GM23338 (cell line): ENCODE measurements around the gene RIN3. TPM values are rescaled to one million over a fixed set of nuclear protein-coding genes. Genes with fewer than 3 reads are reported as not detected.

ENCODE experiments used
- ATAC-seq: fragments of 200-7000 bp; cut with Tn5 transposase; 3 replicates; pipeline ENCODE4 v1.9.1; 2020
- DNase-seq: peaks from one replicate; pipeline ENCODE4 v3.0.0-alpha.2; 2015; ENCODE audit warnings: low spot score
- H2AFZ ChIP-seq: fragments of 200-600 bp; sonication (generic); 2 replicates; pipeline ENCODE4 v1.8.0; 2016; ENCODE audit warnings: antibody characterized with exemption, mild to moderate bottlenecking, moderate library complexity
- H3F3A ChIP-seq: fragments of 200-600 bp; sonication (generic); replicated peaks from 2 replicates; pipeline ENCODE4 v1.8.0; 2017; ENCODE audit warnings: antibody characterized with exemption, mixed run types, low read depth
- H3K27ac ChIP-seq: fragments of 200-600 bp; sonication (generic); 2 replicates; pipeline ENCODE4 v1.6.1; 2016; ENCODE audit warnings: low read depth
- H3K27me3 ChIP-seq: fragments of 200-600 bp; sonication (generic); 2 replicates; pipeline ENCODE4 v1.8.0; 2016; ENCODE audit warnings: mild to moderate bottlenecking, mixed run types, moderate library complexity; ENCODE audit not compliant: insufficient read depth
- H3K36me3 ChIP-seq: fragments of 200-600 bp; sonication (generic); 2 replicates; pipeline ENCODE4 v1.8.0; 2016; ENCODE audit warnings: mild to moderate bottlenecking; ENCODE audit not compliant: insufficient read depth
- H3K4me1 ChIP-seq: fragments of 200-600 bp; sonication (generic); 2 replicates; pipeline ENCODE4 v1.8.0; 2016; ENCODE audit warnings: mild to moderate bottlenecking, moderate library complexity; ENCODE audit not compliant: insufficient read depth
- H3K4me2 ChIP-seq: fragments of 200-600 bp; sonication (generic); 2 replicates; pipeline ENCODE4 v1.7.1; 2017; ENCODE audit warnings: mixed run types
- H3K4me3 ChIP-seq: fragments of 200-600 bp; sonication (generic); 2 replicates; pipeline ENCODE4 v1.6.1; 2016; ENCODE audit warnings: mixed run types
- H3K79me2 ChIP-seq: fragments of 200-600 bp; sonication (generic); replicated peaks from 2 replicates; pipeline ENCODE4 v1.8.0; 2017; ENCODE audit warnings: mild to moderate bottlenecking; ENCODE audit not compliant: insufficient read depth
- H3K9me2 ChIP-seq: fragments of 200-600 bp; sonication (generic); 2 replicates; pipeline ENCODE4 v1.8.0; 2017; ENCODE audit not compliant: insufficient read depth
- H4K20me1 ChIP-seq: fragments of 200-600 bp; sonication (generic); replicated peaks from 2 replicates; pipeline ENCODE4 v1.8.0; 2017; ENCODE audit warnings: mild to moderate bottlenecking; ENCODE audit not compliant: insufficient read depth
- H3K27ac Mint-ChIP-seq: 2 replicates; pipeline ENCODE4 v1.8.0; 2020; ENCODE audit warnings: inconsistent platforms, mild to moderate bottlenecking, moderate library complexity, mixed read lengths
- H3K27me3 Mint-ChIP-seq: 3 replicates; pipeline ENCODE4 v1.8.0; 2022; ENCODE audit warnings: low read depth, mild to moderate bottlenecking, moderate library complexity, mixed read lengths, inconsistent platforms; ENCODE audit not compliant: insufficient read depth, poor library complexity
- H3K36me3 Mint-ChIP-seq: 3 replicates; pipeline ENCODE4 v1.8.0; 2021; ENCODE audit warnings: low read depth, mild to moderate bottlenecking, inconsistent platforms, moderate library complexity, mixed read lengths
- H3K4me1 Mint-ChIP-seq: 3 replicates; pipeline ENCODE4 v1.8.0; 2020; ENCODE audit warnings: mild to moderate bottlenecking, inconsistent platforms, mixed read lengths
- H3K4me3 Mint-ChIP-seq: 3 replicates; pipeline ENCODE4 v1.8.0; 2021; ENCODE audit warnings: moderate library complexity, mild to moderate bottlenecking, inconsistent platforms, mixed read lengths
- H3K9me3 Mint-ChIP-seq: 3 replicates; pipeline ENCODE4 v1.8.0; 2020; ENCODE audit warnings: moderate library complexity, mild to moderate bottlenecking, inconsistent platforms, mixed read lengths
- CREB1 ChIP-seq: fragments of 250-450 bp; sonication (Bioruptor Pico); IDR thresholded peaks from 2 replicates; pipeline ENCODE4 v1.5.0; 2020; ENCODE audit warnings: low read depth, mild to moderate bottlenecking, moderate library complexity
- CTCF ChIP-seq, 2 experiments: fragments of 200-600 bp in 1 of 2; sonication (generic) in 1 of 2; conservative IDR thresholded peaks; 2 replicates each; pipeline versions ENCODE4 v1.5.1 to v1.6.1; 2016 to 2017; ENCODE audit warnings: antibody characterized with exemption in 2 of 2, low read depth in 2 of 2, mild to moderate bottlenecking in 2 of 2, moderate library complexity in 1 of 2
- ETS1 ChIP-seq: IDR thresholded peaks from 2 replicates; pipeline ENCODE4 v1.6.1; 2016; ENCODE audit warnings: antibody characterized with exemption
- EZH2 ChIP-seq: fragments of 200-600 bp; sonication (generic); IDR thresholded peaks from one replicate; pipeline ENCODE4 v1.8.0; 2017; ENCODE audit warnings: antibody characterized with exemption, mild to moderate bottlenecking, low read depth; ENCODE audit not compliant: unreplicated experiment
- EZH2phosphoT487 ChIP-seq: fragments of 200-600 bp; sonication (generic); IDR thresholded peaks from one replicate; pipeline ENCODE4 v1.8.1; 2018; ENCODE audit warnings: antibody characterized with exemption; ENCODE audit not compliant: unreplicated experiment
- JUNB ChIP-seq: IDR thresholded peaks from one replicate; pipeline ENCODE4 v1.6.1; 2016; ENCODE audit warnings: antibody characterized with exemption; ENCODE audit not compliant: unreplicated experiment
- NANOG ChIP-seq: IDR thresholded peaks from 2 replicates; pipeline ENCODE4 v1.6.1; 2016; ENCODE audit warnings: antibody characterized with exemption, borderline replicate concordance
- POLR2AphosphoS5 ChIP-seq: IDR thresholded peaks from 2 replicates; pipeline ENCODE4 v1.6.1; 2016; ENCODE audit warnings: antibody characterized with exemption, low read depth
- REST ChIP-seq: IDR thresholded peaks from one replicate; pipeline ENCODE4 v1.6.1; 2018; ENCODE audit warnings: antibody characterized with exemption; ENCODE audit not compliant: unreplicated experiment
- STAT1 ChIP-seq: IDR thresholded peaks from one replicate; pipeline ENCODE4 v1.6.1; 2016; ENCODE audit warnings: antibody characterized with exemption; ENCODE audit not compliant: unreplicated experiment
- ZNF114 ChIP-seq: fragments of 250-450 bp; sonication (Bioruptor Pico); IDR thresholded peaks from 2 replicates; pipeline ENCODE4 v1.5.0; 2020; ENCODE audit warnings: mild to moderate bottlenecking, moderate library complexity
- ZNF331 ChIP-seq: fragments of 250-450 bp; sonication (Bioruptor Pico); IDR thresholded peaks from 2 replicates; pipeline ENCODE4 v1.5.0; 2020; ENCODE audit warnings: low read depth, mild to moderate bottlenecking, moderate library complexity
- polyA plus RNA-seq: library from polyadenylated mRNA; unstranded; fragments of >200 nt; fragmentation: Nextera tagmentation; extraction: Ambion mirVana; gene quantifications from 2 replicates; pipeline ENCODE4 v1.2.1, GENCODE V29; 2016
- total RNA-seq: library from RNA; depleted of rRNA; stranded (reverse); fragments of >200 nt; shearing (Covaris generic); gene quantifications from 2 replicates; pipeline ENCODE4 v1.2.3, GENCODE V29; 2014
- TF ChIP-seq, protein P1 (sequence below): fragments of 250-450 bp; sonication (Bioruptor Pico); IDR thresholded peaks from 2 replicates; pipeline ENCODE4 v1.5.0; 2020; ENCODE audit warnings: mild to moderate bottlenecking, moderate library complexity

The RIN3 gene
- total and polyA plus RNA-seq, 2 experiments from 2014 or later = 0.97 to 1.5 TPM

DNA sequence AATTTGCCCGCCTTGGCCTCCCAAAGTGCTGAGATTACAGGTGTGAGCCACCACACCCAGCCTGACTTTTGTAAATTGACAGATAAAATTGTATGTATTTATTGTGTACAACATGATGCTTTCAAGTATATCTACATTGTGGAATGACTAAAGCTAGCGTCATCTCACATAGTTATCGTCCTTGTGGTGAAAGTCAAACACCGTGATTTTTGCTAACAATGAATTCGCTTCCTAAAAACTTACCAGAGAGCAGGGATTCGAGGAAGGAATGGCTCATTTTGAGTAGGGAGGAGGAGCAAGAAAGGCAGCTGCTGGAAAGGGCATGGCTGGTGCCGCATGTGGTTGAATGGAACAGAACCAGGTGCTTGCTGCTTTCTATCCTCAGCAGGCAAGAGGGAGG lies 149.5 kb downstream of the RIN3 start:
- no peaks in the 10 kb centered on the region; the same call in 2 of the 3 replicates for H3K9me3 Mint-ChIP-seq
- DNase-seq (no peak), ATAC-seq (no peak)

More for the DNA sequence above, 149.5 kb downstream of the RIN3 start:
- Mint-ChIP-seq H3K4me3 (no peak overlapping the region), H3K4me1 (peaks cover 2% of the 10 kb centered on the region; the same call in 1 of the 3 replicates), H3K27ac (no peak overlapping the region), H3K36me3 (no peaks in the 10 kb centered on the region), H3K27me3 (peaks cover 9% of the 10 kb centered on the region)
- Histone ChIP-seq H3K4me1 (no peaks in the 10 kb centered on the region), H3K4me3 (no peak overlapping the region), H3K79me2 (no peaks in the 10 kb centered on the region), H3F3A (no peaks in the 10 kb centered on the region), H3K27ac (no peak overlapping the region), H3K27me3 (no peaks in the 10 kb centered on the region), H3K36me3 (no peaks in the 10 kb centered on the region), H3K9me2 (no peaks in the 10 kb centered on the region), H2AFZ (no peak overlapping the region), H4K20me1 (no peaks in the 10 kb centered on the region), H3K4me2 (no peak overlapping the region)
- TF ChIP-seq CTCF (conservative IDR thresholded peaks at IDR 0.05; ENCODE audit: low read depth in 2 of 2) = no peak
- no peak for TF ChIP-seq ZNF331 (CRISPR knock-in tag)
- TF ChIP-seq ZNF114 (CRISPR knock-in tag) = no peak
- no peak for TF ChIP-seq ETS1
- TF ChIP-seq CREB1 (CRISPR knock-in tag) = no peak
- TF ChIP-seq, protein P1, sequence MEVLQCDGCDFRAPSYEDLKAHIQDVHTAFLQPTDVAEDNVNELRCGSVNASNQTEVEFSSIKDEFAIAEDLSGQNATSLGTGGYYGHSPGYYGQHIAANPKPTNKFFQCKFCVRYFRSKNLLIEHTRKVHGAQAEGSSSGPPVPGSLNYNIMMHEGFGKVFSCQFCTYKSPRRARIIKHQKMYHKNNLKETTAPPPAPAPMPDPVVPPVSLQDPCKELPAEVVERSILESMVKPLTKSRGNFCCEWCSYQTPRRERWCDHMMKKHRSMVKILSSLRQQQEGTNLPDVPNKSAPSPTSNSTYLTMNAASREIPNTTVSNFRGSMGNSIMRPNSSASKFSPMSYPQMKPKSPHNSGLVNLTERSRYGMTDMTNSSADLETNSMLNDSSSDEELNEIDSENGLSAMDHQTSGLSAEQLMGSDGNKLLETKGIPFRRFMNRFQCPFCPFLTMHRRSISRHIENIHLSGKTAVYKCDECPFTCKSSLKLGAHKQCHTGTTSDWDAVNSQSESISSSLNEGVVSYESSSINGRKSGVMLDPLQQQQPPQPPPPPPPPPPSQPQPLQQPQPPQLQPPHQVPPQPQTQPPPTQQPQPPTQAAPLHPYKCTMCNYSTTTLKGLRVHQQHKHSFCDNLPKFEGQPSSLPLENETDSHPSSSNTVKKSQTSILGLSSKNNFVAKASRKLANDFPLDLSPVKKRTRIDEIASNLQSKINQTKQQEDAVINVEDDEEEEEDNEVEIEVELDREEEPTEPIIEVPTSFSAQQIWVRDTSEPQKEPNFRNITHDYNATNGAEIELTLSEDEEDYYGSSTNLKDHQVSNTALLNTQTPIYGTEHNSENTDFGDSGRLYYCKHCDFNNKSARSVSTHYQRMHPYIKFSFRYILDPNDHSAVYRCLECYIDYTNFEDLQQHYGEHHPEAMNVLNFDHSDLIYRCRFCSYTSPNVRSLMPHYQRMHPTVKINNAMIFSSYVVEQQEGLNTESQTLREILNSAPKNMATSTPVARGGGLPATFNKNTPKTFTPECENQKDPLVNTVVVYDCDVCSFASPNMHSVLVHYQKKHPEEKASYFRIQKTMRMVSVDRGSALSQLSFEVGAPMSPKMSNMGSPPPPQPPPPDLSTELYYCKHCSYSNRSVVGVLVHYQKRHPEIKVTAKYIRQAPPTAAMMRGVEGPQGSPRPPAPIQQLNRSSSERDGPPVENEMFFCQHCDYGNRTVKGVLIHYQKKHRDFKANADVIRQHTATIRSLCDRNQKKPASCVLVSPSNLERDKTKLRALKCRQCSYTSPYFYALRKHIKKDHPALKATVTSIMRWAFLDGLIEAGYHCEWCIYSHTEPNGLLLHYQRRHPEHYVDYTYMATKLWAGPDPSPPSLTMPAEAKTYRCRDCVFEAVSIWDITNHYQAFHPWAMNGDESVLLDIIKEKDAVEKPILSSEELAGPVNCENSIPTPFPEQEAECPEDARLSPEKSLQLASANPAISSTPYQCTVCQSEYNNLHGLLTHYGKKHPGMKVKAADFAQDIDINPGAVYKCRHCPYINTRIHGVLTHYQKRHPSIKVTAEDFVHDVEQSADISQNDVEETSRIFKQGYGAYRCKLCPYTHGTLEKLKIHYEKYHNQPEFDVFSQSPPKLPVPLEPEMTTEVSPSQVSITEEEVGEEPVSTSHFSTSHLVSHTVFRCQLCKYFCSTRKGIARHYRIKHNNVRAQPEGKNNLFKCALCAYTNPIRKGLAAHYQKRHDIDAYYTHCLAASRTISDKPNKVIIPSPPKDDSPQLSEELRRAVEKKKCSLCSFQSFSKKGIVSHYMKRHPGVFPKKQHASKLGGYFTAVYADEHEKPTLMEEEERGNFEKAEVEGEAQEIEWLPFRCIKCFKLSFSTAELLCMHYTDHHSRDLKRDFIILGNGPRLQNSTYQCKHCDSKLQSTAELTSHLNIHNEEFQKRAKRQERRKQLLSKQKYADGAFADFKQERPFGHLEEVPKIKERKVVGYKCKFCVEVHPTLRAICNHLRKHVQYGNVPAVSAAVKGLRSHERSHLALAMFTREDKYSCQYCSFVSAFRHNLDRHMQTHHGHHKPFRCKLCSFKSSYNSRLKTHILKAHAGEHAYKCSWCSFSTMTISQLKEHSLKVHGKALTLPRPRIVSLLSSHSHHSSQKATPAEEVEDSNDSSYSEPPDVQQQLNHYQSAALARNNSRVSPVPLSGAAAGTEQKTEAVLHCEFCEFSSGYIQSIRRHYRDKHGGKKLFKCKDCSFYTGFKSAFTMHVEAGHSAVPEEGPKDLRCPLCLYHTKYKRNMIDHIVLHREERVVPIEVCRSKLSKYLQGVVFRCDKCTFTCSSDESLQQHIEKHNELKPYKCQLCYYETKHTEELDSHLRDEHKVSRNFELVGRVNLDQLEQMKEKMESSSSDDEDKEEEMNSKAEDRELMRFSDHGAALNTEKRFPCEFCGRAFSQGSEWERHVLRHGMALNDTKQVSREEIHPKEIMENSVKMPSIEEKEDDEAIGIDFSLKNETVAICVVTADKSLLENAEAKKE (CRISPR knock-in tag) = no peak
- no peak for TF ChIP-seq STAT1
- TF ChIP-seq NANOG = no peak
- TF ChIP-seq EZH2 = no peak
- TF ChIP-seq JUNB = no peak
- TF ChIP-seq POLR2AphosphoS5 = no peak
- TF ChIP-seq EZH2phosphoT487 = no peak
- TF ChIP-seq REST = no peak
